ENCODE results near the gene URAD.
"Not testable (repeated sequence)": the region's sequence is repeated elsewhere in the genome, so short reads cannot be mapped to it uniquely, and the experiment has no call there.

URAD gene, protein sequence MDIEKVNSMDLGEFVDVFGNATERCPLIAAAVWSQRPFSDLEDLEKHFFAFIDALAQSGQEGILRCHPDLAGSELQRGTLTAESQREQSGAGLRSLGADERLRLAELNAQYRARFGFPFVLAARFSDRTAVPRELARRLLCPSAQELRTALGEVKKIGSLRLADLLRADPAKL

DNA sequence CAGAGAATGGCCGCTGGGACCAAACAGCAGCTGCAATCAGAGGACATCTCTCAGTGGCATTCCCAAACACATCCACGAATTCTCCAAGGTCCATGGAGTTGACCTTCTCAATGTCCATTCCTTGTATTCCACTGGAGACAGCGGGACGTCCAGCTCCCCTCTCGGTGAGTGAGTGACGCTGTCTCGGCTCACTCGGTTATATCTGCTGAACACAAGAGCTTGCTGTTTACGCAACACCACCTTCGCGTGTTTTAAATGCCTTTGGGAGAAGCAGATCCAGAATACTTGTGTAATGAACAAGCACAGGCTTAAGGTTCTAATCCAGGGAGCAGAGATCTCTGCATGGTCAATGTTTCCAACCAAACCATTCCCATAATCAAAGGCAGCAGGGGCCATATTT is at the start of gene URAD:
Gene URAD, minus strand, starts transcription at position 174 of the 400 bp plus-strand sequence. Its CDS starts 56 bp downstream, at position 118.
- DNase-seq = no peak

DNA sequence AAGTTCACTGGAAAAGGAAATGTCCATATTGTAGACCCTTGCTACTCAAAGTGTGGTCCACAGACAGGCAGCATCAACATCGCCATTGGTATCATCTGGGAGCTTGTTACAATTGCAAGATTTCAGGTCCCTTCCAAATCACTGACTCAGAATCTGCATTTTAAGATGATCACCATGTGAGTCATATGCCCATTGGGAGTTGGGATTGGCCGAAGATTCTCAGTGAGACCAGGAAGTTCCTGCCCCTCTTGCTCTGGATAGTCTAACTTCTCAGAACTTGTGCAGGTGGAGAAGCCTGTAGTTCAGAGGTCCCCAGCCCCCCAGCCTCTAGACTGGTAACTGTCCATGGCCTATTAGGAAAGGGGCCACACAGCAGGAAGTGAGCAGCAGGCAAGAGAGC is 48.9 kb upstream of the URAD start:
- DNase-seq = no peak

DNA sequence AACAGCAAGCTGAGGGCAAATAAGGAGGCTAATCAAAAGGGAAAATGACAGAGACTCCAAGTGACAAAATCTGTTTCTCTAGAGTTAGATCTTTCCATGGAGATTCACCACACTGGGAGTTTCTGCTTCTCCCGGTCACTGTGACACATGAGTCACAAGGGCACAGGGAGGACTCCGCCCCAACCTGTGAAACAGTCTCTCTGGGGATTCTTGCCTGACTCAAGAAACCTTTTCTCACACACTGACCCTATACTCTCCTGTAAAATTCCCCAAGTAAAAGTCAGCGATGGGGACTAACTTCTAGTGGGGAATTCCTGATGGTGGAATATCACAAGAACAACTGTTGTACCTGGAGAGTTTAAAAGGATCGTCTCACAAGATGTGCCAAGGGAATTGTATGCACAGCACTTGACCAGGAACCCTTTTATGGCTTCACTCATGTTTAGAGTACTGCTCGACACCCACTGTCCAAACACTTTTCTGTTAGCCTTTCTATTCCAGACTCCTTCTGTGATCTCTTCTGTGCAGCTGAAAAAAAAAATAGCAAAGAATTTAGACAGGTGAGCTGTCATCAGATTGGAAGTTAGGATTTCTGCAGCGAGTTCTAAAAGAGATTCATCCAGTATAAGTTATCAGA is 46.8 kb upstream of the URAD start:
- no peak for DNase-seq

DNA sequence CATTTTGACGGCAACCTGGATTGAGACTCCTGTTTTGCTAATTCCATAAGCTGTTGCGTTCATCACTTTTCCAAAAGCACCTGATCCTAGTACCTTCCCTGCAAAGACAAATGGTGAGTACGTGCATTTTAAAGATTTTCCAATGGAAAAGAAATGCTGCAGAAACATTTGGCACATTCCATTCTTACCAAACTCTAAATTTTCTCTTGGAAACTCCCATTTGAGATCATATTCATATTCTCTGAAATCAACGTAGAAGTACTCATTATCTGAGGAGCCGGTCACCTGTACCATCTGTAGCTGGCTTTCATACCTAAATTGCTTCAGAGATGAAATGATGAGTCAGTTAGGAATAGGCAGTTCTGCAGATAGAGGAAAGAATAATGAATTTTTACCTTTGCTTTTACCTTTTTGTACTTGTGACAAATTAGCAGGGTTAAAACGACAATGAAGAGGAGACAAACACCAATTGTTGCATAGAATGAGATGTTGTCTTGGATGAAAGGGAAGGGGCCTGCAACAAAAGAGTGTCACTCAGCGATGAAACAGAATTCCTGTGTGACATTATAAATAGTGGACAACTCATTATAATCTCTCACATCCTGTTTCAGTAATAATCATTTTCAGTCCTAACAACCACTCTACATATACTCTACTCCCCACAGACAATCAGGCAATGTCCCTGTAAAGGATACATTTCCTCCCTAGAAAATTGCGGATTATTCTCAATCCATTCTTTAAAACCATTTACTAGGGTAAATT is 45.6 kb upstream of the URAD start:
- no peak for DNase-seq

DNA sequence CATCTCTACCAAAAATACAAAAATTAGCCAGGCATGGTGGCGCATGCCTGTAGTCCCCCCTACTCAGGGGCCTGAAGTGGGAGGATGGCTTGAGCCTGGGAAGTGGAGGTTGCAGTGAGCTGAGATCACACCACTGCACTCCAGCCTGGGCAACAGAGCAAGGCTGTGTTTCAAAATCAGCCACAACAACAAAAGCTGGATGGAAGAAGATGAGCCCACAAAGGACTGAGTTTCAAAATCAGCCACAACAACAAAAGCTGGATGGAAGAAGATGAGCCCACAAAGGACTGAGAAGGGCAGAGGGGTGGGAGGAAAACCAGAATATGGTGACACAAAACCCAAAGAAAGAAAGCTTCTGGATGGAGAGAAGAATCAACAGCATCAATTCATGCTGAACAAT is 43.9 kb upstream of the URAD start:
- not testable (repeated sequence) for DNase-seq

DNA sequence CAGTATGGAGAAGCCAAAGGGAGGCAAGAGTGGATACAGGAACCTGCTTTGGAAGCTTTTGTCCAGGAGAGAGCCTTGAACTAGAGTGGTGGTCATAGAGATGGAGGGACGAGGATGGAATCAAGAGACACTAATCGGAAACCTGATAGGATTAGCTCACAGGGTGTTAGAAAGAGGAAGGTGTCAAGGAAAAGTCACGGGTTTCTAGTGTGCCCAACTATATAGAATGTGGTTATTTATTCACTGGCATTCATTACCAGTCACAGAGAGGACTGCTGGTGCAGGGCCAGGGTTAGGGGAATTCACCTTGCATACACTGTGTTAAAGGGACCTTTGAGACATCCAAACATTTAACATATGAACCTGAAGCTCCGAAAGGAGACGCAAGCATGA is 43.4 kb upstream of the URAD start:
- no peak for DNase-seq

DNA sequence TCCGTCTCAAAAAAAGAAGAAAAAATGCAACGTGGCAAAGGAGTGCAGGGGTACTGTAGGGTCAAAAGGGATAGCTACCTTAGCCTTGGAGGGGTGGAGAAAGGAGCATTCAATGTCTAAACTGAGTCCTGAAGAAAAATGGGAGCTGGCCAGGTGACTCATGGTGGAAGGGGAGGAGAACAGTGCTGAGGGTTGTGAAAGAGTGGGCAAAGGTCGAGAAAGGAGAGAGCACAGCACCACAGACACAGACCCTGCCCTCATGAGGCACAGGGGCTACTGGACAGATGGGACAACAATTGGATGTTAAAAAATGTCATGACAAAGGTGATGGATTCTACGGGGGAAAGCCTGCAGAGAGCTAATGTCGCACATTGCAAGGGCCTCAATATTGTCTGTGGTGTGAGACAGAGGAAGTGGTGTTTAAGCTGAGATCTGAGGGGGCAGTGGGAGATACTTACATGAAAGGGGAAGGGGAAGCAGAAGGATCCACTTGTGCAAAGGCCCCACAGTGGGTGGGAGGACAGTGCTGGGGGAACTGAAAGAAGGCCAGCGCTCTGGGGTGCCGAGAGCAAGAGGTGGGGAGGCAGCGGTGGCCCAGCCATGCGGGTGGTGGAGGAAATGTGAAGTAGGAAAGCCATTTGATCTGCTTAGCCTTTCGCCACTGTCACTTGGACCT is 42.9 kb upstream of the URAD start:
- DNase-seq = no peak

DNA sequence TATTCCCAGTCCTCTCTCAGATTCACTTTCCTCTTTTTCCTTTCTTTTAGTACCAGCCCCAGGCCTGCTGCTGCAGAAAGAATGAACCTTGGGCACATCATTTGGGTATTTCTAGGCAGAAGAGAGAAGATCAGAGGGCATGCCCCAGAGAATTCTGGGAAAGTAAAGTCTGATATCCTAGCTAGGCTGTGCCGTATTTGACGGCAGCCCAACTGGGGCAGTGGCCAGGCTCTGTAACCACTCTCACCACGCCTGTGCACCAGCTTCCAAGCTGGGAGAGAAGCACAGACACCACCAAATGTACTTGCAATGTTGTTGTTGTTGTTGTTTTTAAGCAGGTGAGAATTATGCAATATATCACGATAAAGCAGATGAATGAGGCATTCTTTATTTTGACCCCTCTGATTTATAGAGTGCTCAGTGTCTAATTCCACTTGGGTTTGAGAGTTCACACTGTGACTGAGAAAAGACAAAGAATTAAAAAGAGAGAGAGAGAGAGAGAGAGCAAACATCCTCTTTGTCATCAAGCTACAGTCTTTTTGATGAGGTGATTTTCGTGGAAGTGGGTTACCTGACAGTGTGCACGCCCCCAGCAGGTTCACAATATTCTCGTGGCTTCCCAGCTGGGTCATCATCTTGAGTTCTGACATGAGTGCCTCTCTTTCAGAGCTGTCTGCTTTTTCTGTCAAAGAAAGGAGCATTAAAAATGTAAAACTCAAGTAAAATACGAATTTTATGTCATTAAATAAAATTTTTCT is 39.3 kb upstream of the URAD start:
- DNase-seq = no peak

DNA sequence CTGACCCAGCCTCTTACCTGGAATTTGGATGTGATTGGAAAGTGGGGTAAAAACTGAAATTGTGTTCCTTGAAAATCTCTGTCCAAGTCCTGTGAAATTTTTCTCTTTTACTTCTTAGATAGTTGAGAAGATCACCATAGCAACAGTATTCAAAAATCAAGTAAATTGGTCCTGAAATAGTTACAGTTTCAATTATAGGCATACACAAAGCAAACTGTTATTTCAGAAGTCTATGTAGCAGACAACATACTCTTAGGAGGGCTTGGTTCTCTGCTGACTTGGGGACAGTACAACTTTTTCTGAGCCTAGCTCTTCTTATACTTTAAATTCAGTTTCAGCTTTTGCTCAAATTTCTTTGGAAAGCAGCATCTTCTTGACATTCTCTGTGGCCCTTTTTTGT is 38.6 kb upstream of the URAD start:
- no peak for DNase-seq

DNA sequence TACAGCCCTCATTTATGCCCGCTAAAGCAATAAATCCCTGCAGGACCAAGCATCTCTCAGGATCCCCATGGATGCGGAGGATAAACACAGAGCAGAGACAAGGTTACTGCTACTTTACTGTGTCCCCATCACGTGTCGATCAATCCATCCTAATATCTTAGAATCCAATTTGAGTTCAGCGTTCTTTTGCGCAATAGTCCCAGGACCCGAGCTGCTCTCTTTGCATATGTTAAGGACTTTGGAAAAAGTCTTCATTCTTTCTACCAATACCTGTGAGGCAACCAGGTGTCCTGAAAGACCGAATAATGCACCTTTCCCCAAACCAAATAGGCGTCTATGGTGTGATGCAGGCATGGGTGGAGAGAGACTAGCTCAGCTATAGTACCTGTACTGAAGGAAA is 38.0 kb upstream of the URAD start:
- DNase-seq = no peak

DNA sequence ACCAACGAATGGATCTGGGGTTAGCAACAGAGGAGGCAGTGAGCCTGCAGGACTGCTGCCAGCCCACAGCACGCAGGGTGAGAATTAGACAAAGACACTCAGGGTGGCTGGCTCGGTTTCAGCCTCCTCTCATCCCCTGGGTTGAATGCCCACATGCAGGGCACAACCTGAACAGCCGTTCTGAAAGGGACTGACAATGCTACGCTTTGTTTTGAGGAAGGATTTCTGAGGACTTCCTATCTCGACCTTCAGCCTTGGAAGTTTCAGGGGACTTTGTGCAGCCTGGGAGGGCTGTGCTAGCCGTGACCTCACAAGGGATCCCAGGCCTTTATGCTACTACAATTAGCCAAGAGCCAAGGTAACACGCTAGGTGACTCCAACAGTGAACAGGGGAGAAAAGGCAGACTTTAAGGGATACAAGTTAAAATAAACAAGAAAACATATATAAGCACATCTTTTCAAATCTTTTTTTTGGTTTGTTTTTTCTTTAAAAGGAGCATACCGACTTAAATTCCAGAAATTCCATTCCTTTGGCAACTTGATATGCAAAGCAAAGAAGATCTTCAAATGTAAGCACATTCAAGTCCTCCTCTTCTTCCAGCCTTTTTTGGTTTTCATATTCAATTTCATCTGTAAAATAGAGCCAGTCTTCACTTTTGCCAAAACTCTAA is 34.5 kb upstream of the URAD start:
- DNase-seq = no peak

DNA sequence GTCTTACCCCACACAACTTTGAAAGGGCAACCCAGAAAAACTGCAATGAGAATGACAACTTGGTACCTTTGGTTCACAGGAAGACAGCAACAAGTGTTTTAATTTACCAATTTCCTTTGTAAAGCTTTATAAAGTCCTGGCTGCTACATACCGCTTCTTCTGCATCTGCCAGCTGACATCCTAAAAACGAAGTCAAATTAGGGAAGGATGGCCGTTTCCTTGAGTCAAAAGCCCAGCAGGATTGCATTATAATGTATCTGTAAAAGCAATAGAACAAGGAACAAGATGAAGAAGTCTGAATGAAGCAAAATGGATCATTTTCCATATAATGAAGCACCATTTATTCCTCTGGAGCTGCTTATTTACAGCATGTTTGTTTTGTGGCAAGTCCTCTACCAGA is 25.8 kb upstream of the URAD start:
- DNase-seq = no peak

DNA sequence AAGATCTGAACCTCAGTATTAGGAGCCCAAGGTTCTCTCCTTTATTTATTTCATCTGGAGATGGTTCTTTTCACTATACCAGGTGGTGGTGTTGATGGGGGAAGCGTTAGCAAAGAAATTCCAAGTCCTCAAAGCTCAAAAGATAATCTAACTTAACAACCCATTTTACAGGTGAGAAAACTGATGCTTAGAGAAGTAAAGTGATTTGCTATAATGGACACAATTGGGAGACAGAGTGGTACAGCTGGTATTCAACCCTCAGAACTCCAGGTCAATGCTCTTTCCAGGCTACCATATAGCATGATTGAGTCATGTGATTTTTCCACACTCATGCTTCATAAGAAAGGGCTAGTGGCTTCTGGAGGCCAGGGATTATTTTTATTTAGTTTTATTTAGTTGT is 25.0 kb upstream of the URAD start:
- no peak for DNase-seq

DNA sequence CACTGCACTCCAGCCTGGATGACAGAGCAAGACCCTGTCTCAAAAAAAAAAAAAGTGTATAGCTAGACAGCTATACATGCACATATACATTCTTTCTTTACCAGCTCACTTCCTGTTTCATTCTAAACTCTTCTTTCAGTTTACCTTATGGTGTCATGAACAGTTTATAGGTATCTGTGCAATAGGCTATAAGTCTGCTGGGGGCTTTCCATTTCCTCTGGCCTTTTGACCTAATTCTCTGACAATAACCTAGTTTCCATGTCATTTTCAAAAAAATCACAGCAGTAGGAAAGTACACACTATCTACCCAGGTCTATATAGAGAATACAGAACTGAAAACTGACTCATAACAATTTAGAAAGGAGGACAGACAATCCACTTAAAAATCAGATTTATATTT is 24.4 kb upstream of the URAD start:
- DNase-seq = no peak

DNA sequence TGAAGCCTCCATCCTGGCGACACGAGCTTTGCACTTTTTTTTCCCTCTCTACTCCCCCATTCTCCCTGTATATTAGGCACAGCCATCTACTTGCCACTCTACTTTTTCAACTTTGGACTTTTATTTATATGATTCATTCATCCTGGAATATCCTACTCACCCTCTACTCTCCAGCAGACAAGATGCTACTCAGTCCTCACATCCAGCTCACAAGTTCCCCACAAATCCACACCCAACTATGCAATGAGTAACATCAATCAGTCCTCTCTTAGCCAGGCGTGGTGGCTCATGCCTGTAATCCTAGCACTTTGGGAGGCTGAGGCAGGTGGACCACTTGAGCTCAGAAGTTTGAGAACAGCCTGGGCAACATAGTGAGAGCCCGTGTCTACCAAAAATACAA is 23.9 kb upstream of the URAD start:
- DNase-seq = no peak

DNA sequence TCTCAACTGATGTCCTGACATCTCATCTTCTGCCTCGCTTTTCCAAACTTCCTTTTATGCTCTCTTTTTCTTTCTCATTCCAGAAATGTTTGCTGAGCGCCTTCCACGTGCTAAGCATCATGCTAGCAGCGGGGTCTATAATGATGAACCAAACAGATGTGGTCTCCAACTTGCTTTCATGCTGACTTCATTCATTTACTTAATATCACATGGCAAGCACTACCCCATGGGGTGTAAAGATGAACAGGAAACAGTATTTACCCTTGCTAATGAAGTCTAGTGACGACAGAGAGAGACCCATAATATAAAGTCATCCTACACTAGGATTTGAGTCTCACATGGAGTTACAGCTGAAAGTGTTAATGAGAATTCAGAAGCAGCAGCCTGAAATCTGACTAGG is 21.6 kb upstream of the URAD start:
- DNase-seq = no peak

DNA sequence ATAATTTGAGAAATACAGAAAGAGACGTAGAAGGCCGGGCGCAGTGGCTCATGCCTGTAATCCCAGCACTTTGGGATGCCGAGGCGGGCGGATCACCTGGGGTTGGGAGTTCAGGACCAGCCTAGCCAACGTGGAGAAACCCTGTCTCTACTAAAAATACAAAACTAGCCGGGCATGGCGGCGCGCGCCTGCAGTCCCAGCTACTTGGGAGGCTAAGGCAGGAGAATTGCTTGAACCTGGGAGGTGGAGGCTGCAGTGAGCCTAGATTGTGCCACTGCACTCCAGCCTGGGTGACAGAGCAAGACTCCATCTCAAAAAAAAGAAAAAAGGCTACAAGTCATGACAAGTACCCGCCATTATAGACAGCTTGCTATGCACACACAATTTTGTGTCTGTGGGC is 16.5 kb upstream of the URAD start:
- not testable (repeated sequence) for DNase-seq

DNA sequence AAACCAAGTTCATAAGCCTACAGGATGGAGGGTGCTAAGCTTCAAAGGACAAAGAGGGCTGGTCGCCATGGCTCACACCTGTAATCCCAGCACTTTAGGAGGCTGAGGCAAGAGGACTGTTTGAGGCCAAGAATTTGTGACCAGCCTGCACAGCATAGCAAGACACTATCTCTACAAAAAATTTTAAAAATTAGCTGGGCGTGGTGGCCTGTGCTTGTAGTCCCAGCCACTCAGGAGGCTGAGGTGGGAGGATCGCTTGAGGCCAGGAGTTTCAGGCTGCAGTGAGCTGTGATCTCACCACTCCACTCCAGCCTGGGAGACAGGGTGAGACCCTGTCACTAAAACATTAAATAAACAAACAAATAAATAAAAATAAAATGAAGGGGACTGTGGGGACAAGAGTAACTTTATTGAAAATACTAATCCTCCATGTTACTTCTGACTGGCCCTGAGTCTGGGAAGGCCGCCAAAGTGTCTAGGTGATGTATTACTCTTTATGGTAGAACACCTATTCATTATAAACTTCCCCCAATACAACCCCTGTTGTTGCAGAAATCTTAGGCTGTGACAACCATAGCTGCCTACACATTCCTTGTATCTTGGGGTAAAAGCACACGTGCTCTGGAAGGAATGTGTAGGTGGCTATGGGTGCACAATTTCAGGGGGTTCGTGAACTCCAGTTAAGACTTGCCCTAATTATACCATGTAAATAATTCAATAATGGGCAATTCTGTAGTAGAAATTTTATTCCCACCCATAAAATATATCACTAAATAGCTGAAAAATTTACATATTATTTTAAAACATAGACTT is 14.6 kb upstream of the URAD start:
- no peak for DNase-seq

DNA sequence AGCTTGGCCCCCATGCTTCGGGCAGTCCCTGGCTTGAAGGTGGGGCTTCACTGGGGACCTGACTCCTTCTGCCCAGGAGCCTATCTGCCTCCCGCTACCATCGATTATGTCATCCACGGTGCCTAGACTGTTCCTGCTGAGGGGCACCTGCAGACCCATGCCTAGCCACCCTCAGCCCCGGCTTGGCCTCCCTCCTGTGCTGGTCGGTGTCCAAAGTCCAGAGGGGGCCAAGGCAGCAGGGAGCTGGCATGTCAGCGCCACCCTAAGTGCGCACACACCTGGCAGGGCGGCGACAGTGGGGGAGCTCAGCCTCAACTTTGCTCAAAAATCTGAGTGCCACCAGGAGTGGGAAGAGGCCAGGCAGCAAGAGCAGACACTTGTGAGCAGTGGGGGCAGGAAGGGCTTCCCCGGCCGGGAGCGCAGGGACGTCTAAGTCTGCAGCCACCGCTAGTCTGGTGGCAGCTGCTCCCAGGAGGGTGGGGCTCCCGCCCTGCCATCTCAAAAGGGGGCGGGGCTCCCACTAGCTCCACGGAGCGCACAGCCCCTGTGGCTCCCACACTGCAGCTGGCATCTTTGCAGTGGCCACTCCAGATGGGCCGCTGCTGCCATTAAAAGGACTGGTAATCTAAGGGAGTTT is 13.5 kb upstream of the URAD start:
- no peak for DNase-seq

DNA sequence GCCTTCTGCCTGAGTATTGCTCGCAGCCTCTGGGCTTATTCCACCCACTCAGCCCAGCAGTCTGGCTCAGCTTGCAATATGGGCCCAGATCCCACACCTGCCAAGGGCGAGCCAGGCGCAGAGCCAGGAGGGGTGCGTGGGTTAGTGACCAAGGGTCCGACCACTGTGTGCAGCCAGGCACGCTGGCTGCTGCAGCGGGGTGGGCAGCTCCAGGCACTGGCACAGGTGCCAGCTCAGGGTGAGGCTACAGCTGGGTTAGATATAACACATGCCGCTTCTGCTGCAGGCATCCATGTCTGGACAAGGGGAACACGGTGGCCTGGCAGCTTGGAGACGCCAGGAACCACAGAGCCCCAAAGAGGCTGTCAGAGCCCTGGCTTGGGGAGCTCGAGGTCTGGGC is 12.6 kb upstream of the URAD start:
- no peak for DNase-seq

DNA sequence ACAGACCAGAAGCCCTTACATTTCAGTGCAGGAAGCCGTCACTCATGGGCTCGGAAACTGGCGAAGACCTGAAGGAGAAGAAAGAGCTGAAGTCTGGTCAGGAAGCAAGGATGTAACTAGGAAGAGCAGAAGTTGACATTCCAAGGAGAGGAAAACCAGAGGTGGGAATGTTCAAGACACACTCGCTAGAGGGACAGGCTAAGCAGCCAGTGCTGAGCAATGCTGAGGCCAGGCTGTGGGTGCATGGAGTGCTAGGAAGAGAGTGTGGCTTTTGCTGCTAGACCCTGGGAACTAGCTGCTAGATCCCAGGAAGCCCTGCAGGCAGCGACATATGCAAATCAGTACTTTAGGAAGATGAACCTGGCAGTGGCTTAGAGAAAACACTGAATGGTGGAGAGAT is 12.1 kb upstream of the URAD start:
- DNase-seq = no peak
